Esophagus muscularis mucosa (tissue), 4 donors: ENCODE data around the gene SCN9A.

ENCODE experiments used
- CTCF ChIP-seq, 3 experiments: fragments of 200-600 bp in 2 of 3; fragments of 450-650 bp in 1 of 3; sonication (generic) in 2 of 3; IDR thresholded peaks; one replicate each; pipeline ENCODE4 v1.5.1; 2017 to 2019; ENCODE audit warnings: antibody characterized with exemption in 3 of 3, mild to moderate bottlenecking in 2 of 3, moderate library complexity in 1 of 3
- EP300 ChIP-seq: sonication (generic); formaldehyde crosslinking; IDR thresholded peaks from one replicate; pipeline ENCODE4 v1.6.1; 2017; ENCODE audit warnings: antibody characterized with exemption
- POLR2AphosphoS5 ChIP-seq, 2 donors: sonication (generic); formaldehyde crosslinking; IDR thresholded peaks; one replicate each; pipeline ENCODE4 v1.6.1; 2017; ENCODE audit warnings: antibody characterized with exemption in 2 of 2

- TF ChIP-seq CTCF (IDR thresholded peaks at IDR 0.05), result no peak
- TF ChIP-seq EP300, result no peak
- TF ChIP-seq POLR2AphosphoS5 (IDR thresholded peaks at IDR 0.05), result no peak
Observed at GRCh38 chr2:166418853-166419615, 43.3 kb upstream of the SCN9A start.
